Activated B cell treated with CpG ODN at 0.5 μM for 24 hours (primary cell): ENCODE measurements around the gene GPN2. TPM values are rescaled to one million over a fixed set of nuclear protein-coding genes. Genes with fewer than 3 reads are reported as not detected.

ENCODE experiments used
- ATAC-seq: fragments of 200-7000 bp; cut with Tn5 transposase; one replicate; pipeline ENCODE4 v1.10.0; 2021; ENCODE audit warnings: low read depth, mild to moderate bottlenecking, moderate library complexity
- CTCF ChIA-PET: fragments of 350-600 bp; sonication (Branson Sonifier 250); formaldehyde crosslinking; loops from one replicate; lab custom pipeline; 2021; ENCODE audit warnings: antibody characterized with exemption; lab: Charles Lee
- POLR2A ChIA-PET: fragments of 350-600 bp; sonication (Branson Sonifier 250); formaldehyde crosslinking; loops from one replicate; lab custom pipeline; 2021; ENCODE audit warnings: antibody characterized with exemption; lab: Charles Lee
- DNase-seq: peaks from one replicate; pipeline ENCODE4 v3.0.0; 2022
- H3K27ac Mint-ChIP-seq: one replicate; pipeline ENCODE4 v1.8.0; 2020; ENCODE audit warnings: mixed read lengths
- H3K27me3 Mint-ChIP-seq: one replicate; pipeline ENCODE4 v1.8.0; 2021; ENCODE audit warnings: mixed read lengths
- H3K36me3 Mint-ChIP-seq: one replicate; pipeline ENCODE4 v1.8.0; 2021; ENCODE audit warnings: low read depth, mixed read lengths
- H3K4me1 Mint-ChIP-seq: one replicate; pipeline ENCODE4 v1.8.0; 2021; ENCODE audit warnings: mixed read lengths
- H3K4me3 Mint-ChIP-seq: one replicate; pipeline ENCODE4 v1.8.0; 2020; ENCODE audit warnings: mild to moderate bottlenecking, mixed read lengths
- H3K9me3 Mint-ChIP-seq: one replicate; pipeline ENCODE4 v1.8.0; 2020; ENCODE audit warnings: mixed read lengths
- intact Hi-C: fragments of 100-400 bp; cut with micrococcal nuclease; formaldehyde crosslinking; loops from one replicate; pipeline ENCODE4 v1.15.1; 2024
- total RNA-seq: library from RNA; stranded (reverse); gene quantifications from 2 replicates; pipeline ENCODE4 v1.2.3, GENCODE V29; 2022
- TF ChIP-seq, protein P1 (sequence below): fragments of 200-600 bp; IDR thresholded peaks from one replicate; pipeline ENCODE4 v1.8.0; 2022; ENCODE audit warnings: antibody characterized with exemption, mild to moderate bottlenecking

Gene GPN2
- total RNA-seq, 1 donor from 2014 or later = 48.6 TPM

DNA sequence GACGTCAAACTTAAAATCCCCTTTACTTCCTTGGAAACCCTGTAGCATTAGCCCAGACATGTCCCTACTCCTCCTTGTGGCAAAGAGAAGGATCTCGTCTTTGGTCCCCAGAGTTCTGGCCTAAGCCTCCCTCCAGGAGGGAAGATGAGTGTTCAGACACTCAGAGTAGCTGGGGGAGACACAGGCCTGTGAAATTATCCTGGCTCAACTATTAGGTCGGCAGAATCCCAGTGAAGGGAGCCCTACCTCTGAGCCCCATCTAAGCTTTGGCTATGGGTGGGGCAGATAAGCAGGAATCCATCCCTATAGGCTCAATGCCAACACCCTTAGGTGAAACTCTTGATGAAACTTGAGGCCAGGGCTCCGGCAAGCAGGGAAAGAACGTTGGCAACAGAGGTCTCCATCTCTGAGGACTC, 28.8 kb downstream of the GPN2 start:
- no peak for ATAC-seq
- intact Hi-C loops = no loop called here
- TF ChIP-seq, protein P1, sequence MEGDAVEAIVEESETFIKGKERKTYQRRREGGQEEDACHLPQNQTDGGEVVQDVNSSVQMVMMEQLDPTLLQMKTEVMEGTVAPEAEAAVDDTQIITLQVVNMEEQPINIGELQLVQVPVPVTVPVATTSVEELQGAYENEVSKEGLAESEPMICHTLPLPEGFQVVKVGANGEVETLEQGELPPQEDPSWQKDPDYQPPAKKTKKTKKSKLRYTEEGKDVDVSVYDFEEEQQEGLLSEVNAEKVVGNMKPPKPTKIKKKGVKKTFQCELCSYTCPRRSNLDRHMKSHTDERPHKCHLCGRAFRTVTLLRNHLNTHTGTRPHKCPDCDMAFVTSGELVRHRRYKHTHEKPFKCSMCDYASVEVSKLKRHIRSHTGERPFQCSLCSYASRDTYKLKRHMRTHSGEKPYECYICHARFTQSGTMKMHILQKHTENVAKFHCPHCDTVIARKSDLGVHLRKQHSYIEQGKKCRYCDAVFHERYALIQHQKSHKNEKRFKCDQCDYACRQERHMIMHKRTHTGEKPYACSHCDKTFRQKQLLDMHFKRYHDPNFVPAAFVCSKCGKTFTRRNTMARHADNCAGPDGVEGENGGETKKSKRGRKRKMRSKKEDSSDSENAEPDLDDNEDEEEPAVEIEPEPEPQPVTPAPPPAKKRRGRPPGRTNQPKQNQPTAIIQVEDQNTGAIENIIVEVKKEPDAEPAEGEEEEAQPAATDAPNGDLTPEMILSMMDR = no peak
- H3K4me1 Mint-ChIP-seq = peaks cover 23% of the 10 kb centered on the region
- no peak for DNase-seq
- POLR2A ChIA-PET = no interaction called here
- no peaks in the 10 kb centered on the region for H3K27me3 Mint-ChIP-seq
- H3K36me3 Mint-ChIP-seq = peaks cover 8% of the 10 kb centered on the region
- no peak overlapping the region for H3K27ac Mint-ChIP-seq
- H3K4me3 Mint-ChIP-seq = no peak overlapping the region
- no peaks in the 10 kb centered on the region for H3K9me3 Mint-ChIP-seq
- CTCF ChIA-PET = interaction anchor here (1.4 kb wide), 1 partner anchor 27 kb away, joined by 3 read pairs; no protein-coding TSS in a partner anchor

DNA sequence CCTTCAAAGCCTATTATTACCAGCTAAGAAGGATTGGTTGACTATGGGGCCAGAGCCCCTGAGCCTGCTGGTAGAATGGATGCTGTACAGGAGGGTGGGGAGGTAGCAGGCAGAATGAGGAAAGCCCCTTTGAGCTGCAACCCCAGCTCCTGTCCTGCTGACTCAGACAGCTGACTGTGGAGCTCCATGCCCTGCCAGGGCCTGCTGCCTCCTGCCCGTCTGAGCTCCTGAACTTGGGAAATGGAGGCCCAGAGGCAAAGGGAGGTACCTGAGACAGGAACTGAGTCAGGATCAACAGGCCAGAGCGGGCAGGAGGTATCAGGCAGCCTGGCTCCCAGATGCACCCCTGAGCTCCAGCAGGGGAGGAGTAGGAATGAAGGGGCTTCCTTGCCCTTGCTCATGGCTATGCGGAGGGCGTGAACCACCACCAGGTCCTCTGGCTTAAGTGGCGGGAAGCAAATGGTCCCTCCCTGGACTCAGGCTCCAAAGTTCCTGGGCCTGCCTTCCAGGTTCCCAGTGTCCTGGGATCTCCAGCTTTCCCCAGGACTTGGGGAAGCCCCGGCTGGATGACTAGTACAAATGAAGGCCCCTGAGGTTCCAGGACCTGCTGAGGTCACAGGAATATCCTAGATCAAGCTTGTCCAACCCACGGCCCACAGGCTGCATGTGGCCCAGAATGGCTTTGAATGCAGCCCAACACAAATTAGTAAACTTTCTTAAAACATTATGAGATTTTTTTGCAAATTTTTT, 31.0 kb downstream of the GPN2 start:
- ATAC-seq = no peak
- peaks cover 11% of the 10 kb centered on the region for H3K4me1 Mint-ChIP-seq
- TF ChIP-seq, protein P1 = no peak
- POLR2A ChIA-PET = interaction anchor here (0.6 to 2.4 kb wide), 7 partner anchors 9 to 353 kb away, joined by 3 to 9 read pairs (median 4); no protein-coding TSS in a partner anchor
- CTCF ChIA-PET = interaction anchor here (1.1 to 1.5 kb wide), 2 partner anchors 19 to 28 kb away, joined by 4 read pairs; no protein-coding TSS in a partner anchor
- intact Hi-C loops = no loop called here
- H3K27ac Mint-ChIP-seq = no peak overlapping the region
- no peaks in the 10 kb centered on the region for H3K27me3 Mint-ChIP-seq
- DNase-seq = no peak
- H3K4me3 Mint-ChIP-seq = no peak overlapping the region
- no peaks in the 10 kb centered on the region for H3K9me3 Mint-ChIP-seq
- H3K36me3 Mint-ChIP-seq = peaks cover 14% of the 10 kb centered on the region

DNA sequence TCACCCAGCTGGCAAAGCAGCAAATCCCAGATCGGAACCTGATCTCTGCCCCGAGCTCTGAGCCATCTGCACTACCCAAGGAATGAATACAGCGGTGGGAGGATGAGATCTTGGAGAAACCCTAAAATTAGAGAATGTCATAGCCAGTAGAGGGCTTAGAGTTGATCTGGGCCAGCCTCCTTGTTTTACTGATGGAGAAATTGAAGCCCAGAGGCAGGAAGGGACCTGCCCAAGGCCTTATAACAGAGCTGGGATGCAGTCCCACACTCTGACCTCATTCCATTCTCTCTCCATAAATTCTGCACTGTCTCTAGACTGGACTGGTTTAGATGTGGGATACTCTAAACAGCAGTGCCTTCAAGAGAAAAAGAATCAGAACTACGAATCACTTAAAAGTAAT, 31.9 kb downstream of the GPN2 start:
- intact Hi-C loops = no loop called here
- ChIA-PET CTCF (interaction anchor here (1.5 kb wide), 1 partner anchor 29 kb away, joined by 4 read pairs; no protein-coding TSS in a partner anchor), POLR2A (interaction anchor here (0.6 to 2.4 kb wide), 3 partner anchors 9 to 48 kb away, joined by 3 to 9 read pairs (median 6); no protein-coding TSS in a partner anchor)
- no peak for ATAC-seq
- H3K4me3 Mint-ChIP-seq = no peak overlapping the region
- peaks cover 3% of the 10 kb centered on the region for H3K4me1 Mint-ChIP-seq
- no peak for DNase-seq
- H3K27ac Mint-ChIP-seq = no peak overlapping the region
- H3K27me3 Mint-ChIP-seq = no peaks in the 10 kb centered on the region
- TF ChIP-seq, protein P1 = no peak
- H3K36me3 Mint-ChIP-seq = peaks cover 20% of the 10 kb centered on the region
- H3K9me3 Mint-ChIP-seq = no peaks in the 10 kb centered on the region

DNA sequence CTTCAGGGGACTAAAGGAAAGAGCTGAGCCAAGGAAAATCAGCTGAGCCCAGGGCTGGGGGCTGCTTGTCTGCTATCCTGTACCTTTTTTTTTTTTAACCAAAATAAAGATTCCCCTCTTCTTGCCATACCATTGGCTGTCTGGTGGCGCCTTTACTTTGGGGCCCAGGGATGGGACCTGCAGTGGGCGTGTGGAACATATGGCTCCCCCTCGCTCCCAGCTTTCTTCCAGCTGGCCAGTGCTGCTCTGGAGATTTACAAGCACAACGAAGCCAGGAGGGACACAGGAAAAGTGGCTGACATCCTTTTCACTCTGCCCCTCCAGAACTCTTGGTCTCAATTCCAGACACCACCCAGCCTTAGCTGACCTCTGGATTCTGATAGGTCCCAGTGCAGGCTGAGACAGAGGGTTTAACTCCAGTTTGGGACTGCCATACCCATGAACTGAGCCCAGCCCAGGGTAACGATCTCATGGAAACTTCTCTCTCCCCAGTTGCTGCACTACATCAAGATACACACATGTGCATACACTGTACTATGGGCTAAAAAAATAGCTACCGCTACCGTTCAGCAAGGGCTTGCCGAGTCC, 32.5 kb downstream of the GPN2 start:
- ChIA-PET CTCF (no interaction called here), POLR2A (interaction anchor here (2.4 kb wide), 1 partner anchor 29 kb away, joined by 9 read pairs; no protein-coding TSS in a partner anchor)
- Mint-ChIP-seq H3K36me3 (peaks cover 26% of the 10 kb centered on the region), H3K27ac (no peak overlapping the region), H3K4me1 (no peaks in the 10 kb centered on the region), H3K27me3 (no peaks in the 10 kb centered on the region), H3K9me3 (no peaks in the 10 kb centered on the region), H3K4me3 (no peak overlapping the region)
- DNase-seq = no peak
- TF ChIP-seq, protein P1 = no peak
- intact Hi-C loops = no loop called here
- no peak for ATAC-seq
